GM18502 (cell line): ENCODE measurements around the gene MED12L.
"Not testable (repeated sequence)": the region's sequence is repeated elsewhere in the genome, so short reads cannot be mapped to it uniquely, and the experiment has no call there.

ENCODE experiments used
- ATAC-seq: cut with Tn5 transposase; IDR thresholded peaks from one replicate; pipeline ENCODE4 v1.9.1; 2021; ENCODE audit warnings: mild to moderate bottlenecking; ENCODE audit not compliant: unreplicated experiment, poor library complexity

MED12L gene

GRCh38 chr3:151232991-151233390 lies 147.5 kb downstream of the MED12L start:
- ATAC-seq: no peak

- ATAC-seq: no peak
These were observed 149.4 kb downstream of the MED12L start for GRCh38 chr3:151234825-151235224.

GRCh38 chr3:151236316-151236715 lies 150.9 kb downstream of the MED12L start:
- no peak for ATAC-seq

- ATAC-seq: no peak
These were observed 151.3 kb downstream of the MED12L start for GRCh38 chr3:151236736-151237135.

DNA sequence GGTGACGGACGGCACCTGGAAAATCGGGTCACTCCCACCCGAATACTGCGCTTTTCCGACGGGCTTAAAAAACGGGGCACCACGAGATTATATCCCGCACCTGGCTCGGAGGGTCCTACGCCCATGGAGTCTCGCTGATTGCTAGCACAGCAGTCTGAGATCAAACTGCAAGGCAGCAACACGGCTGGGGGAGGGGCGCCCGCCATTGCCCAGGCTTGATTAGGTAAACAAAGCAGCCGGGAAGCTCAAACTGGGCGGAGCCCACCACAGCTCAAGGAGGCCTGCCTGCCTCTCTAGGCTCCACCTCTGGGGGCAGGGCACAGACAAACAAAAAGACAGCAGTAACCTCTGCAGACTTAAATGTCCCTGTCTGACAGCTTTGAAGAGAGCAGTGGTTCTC lies 156.5 kb downstream of the MED12L start:
- ATAC-seq: not testable (repeated sequence)

GRCh38 chr3:151248772-151249337 lies 163.4 kb downstream of the MED12L start:
- no peak for ATAC-seq

DNA sequence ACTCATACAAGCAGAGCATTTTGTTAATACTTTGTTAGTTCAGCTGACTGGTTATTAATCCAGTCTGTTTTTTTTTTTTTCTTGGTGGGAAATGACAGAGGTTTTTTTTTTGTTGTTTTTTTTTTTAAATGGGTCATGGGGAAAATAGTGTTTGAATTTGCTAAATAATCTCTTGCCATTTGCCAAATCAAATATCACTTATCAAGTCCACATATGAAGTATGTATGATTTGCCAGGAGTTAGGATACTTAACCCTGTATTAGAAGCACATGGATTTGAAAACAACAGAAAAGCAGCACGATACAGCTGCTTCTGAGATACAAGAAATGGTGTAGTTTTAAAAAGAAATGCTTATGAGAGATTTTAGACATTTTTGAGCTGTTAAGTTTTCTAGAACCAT lies 171.3 kb downstream of the MED12L start:
- no peak for ATAC-seq

GRCh38 chr3:151259664-151260063 lies 174.2 kb downstream of the MED12L start:
- ATAC-seq: no peak

DNA sequence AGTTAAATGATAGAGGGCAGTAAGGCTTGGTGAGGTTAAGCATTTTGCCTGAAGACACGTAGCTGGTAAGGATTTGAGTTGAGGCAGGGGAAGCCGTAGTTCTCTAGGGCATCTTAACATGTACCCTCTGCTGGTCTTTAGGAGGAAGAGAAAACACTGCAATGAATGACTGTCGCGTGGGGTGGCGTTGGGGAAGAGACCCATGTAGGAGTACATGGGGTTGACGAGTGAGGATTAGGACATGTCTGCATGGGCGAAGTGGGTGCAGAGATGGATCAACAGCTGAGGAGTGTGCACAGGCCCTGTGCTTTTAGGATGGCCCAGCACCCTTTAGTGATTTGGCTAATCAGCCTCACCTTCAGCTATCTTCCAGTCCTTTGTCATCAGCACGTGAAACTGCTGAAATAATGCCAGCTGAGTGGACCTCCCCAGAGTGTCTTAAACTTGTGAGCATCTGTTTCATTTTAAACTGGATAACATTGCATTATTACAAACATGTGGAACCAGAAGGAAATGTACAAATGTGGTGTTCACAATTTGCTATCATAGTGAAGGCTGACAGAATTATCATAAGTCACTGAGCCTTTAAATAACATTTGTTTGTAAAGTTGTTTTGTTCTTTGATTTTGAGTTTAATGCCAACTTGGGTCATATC lies 177.5 kb downstream of the MED12L start:
- no peak for ATAC-seq

DNA sequence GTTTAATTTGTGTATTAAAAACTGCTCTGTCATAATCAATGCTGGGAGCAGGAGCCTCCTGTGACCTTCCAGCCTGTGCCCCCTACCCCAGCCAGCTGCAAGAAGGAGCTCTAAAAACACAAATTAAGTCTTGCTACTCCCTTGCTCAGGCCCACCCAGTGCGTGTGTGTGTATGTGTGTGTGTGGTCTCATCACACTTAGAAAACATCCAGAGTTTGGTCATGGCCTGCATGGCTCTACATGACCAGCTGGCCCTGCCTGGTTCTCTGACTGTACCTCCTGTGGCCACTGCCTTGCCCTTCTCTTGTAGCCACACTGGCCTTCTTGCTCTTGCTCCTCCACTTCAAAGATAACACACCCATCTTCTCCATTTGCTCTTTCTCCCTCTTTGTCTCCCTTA lies 179.1 kb downstream of the MED12L start:
- no peak for ATAC-seq

DNA sequence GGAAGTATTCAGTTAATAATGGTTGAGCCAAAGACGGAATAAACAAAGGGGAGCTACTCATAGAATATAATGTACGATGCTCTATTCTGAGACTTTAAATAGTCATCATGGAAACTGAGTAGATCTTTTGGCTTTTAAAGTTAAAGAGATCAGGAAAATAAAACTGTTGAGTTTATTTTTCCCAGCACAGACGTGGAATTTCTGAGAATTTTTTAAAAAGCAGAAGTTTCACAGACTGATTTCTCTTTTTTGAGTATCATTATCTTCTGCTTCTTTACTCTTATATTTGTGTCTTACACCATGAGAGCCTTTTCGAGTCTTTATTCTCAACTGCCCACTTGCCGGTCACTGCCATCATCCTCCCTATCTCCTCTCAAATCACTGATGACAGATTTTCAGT lies 179.7 kb downstream of the MED12L start:
- no peak for ATAC-seq

DNA sequence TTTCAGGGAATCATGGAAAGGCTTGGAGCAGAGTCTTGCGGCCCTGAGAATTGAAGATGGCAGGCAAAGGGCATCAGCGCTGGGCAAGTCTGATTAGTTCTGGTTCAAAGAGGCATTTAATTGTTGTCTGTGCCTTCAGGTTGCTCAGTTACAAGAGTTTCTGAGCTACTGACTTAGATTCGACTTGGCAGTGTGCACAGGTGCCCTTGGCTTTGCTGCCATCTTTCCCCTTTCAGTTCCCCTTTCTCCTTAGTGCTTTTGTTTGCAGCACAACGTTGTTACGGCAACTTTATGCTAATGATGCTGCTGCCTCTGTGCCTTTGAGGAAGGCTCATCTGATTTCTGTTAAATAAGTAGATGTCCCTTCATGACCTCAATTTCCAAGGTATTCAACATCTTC lies 180.4 kb downstream of the MED12L start:
- ATAC-seq: peak; percentile 96

DNA sequence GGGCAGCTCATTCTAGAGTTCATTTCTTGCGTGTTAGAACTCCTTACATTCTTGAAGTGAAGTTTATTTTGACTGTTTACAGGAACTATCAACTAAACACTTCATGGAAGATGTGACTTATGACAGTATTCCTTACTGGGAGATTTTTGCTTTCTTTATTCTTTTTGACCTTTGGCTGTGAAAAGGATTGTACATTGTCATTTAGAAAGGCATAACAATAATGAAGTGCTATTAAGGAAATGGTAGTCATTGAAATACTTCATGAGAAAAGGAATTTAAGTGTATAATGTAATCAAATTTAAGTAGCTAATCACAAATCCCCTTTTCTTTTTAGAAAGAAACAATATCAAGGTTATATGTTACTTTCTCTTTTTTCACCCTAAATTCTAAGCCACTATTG lies 181.6 kb downstream of the MED12L start:
- no peak for ATAC-seq

GRCh38 chr3:151268267-151269235 lies 183.1 kb downstream of the MED12L start:
- peak; percentile 69 for ATAC-seq

DNA sequence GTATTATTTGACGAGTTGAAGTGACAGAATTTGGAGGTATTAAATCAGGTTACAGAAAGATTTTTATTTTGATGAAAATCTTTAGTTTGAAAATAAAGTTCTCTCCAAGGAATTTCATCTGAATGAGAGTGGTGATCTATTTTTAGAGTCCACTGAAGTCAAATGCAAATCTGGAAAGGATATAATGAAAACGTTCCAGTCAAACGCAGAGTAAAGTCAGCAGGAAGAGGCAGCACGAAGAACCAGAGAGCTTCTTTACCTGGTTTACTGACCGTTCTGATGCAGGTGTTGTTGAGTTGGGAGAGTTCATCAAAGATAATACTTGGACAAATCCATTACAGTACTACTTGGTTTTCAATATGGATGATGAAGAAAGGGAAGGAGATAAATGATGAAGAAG lies 184.2 kb downstream of the MED12L start:
- no peak for ATAC-seq

GRCh38 chr3:151275091-151275490 lies 189.6 kb downstream of the MED12L start:
- no peak for ATAC-seq

- peak; percentile 36 for ATAC-seq
These were observed 190.7 kb downstream of the MED12L start for GRCh38 chr3:151276038-151276686.

DNA sequence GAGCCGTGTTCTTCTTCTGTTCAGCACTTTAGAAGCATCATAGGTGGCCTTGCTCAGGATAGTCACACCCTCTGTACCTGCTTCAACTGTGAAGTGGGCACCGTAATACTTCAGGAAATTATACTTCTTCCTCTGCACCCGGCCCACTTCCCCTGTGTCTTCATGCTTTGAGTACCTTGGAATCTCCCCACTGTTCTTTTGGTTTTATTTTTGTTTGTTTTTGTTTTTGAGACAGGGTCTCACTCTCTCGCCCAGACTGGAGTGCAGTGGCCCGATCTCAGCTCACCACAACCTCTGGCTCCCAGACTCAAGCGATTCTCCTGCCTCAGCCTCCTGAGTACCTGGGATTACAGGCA lies 191.2 kb downstream of the MED12L start:
- ATAC-seq: peak; percentile 67

- peak; percentile 28 for ATAC-seq
These were observed 192.8 kb downstream of the MED12L start, which contains the start of gene P2RY14 for GRCh38 chr3:151278230-151278629. Gene P2RY14 (minus strand): TSS chr3:151278542. CDS start chr3:151214316, 64,226 bp downstream.

DNA sequence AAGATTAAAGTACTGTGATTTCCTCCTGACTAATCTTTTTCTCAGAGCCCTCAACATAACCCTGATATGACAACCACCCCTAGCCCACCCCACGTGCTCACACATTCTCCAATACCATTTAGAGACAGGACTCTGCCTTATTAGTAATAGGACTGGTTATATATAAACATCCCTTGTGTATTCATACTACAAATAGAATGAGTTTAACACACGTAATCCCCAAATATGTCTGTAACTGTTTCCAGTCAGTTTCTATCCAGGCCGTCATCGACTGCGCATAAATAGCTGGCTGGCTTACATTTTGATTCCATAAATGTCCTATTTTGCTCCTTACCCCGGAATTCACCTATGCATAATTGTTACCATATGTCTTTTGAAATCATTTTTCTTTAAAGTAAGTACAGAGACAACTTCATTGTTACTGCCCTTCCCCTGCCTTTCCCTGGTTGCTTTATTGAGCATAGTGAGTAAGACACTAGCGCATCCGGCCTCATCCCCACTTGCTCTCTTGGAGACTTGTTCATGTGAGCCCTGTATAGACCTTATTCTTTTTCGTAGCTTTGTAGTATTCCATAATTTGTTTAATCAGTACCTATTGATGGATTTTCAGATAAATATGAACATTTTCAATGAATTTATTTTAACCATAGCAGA lies 196.3 kb downstream of the MED12L start:
- no peak for ATAC-seq
